ENCODE data around the gene AGPAT4. TPM values are rescaled to one million over a fixed set of nuclear protein-coding genes. Genes with fewer than 3 reads are reported as not detected.

Gene AGPAT4
- total RNA-seq, 1 experiment from 2014 or later, result 22.0 TPM

GRCh38 chr6:161244725-161245124, 29.1 kb downstream of the AGPAT4 start:
- H2BK12ac ChIP-seq (ENCODE audit: insufficient read length, low read depth, low read length), result no peak overlapping the region
- H4K8ac ChIP-seq (replicated peaks; ENCODE audit: insufficient read length, low read depth, low read length), result no peak overlapping the region
- no peak for DNase-seq
- no peak overlapping the region for H2BK5ac ChIP-seq (ENCODE audit: insufficient read length, low read length)
- no peaks in the 10 kb centered on the region for H3K23me2 ChIP-seq (ENCODE audit: insufficient read length, low read depth, low read length, poor library complexity, severe bottlenecking)
- no peak overlapping the region for H2BK20ac ChIP-seq (ENCODE audit: low read depth, low read length, poor library complexity, severe bottlenecking)
- no peak overlapping the region for H3K4me3 Mint-ChIP-seq
- H3K27me3 Mint-ChIP-seq (ENCODE audit: low read depth), result no peaks in the 10 kb centered on the region
- peaks cover 7 to 8% of the 10 kb centered on the region in 2 experiments; a peak in 4 of 5 replicates for H3K9me3 Mint-ChIP-seq
- no peak overlapping the region for H3K9ac ChIP-seq (ENCODE audit: extremely low read depth, insufficient read length, low read length)
- H3K27me3 ChIP-seq (ENCODE audit: insufficient read depth, low read length), result no peaks in the 10 kb centered on the region
- H2AK5ac ChIP-seq (ENCODE audit: insufficient read length, low read length), result no peak overlapping the region
- no peaks in the 10 kb centered on the region for H4K20me1 ChIP-seq (ENCODE audit: control insufficient read depth, insufficient read depth, insufficient read length)
- H3K36me3 Mint-ChIP-seq (ENCODE audit: insufficient read depth in 1 of 3, low read depth in 3 of 3), result peaks cover 8 to 9% (median 8%) of the 10 kb centered on the region in 3 experiments; a peak in 6 of 7 replicates
- H3K27ac ChIP-seq (ENCODE audit: insufficient read length, low read depth, low read length), result no peak overlapping the region
- no peak overlapping the region for H2BK120ac ChIP-seq (ENCODE audit: low read depth, low read length, poor library complexity, severe bottlenecking)
- no peak overlapping the region for H2BK15ac ChIP-seq (ENCODE audit: low read depth, low read length)
- no CpG with 5 or more reads among the region's 7 CpGs for WGBS (ENCODE audit: extremely low coverage, insufficient read length, low lambda C conversion rate)
- H2AFZ ChIP-seq (ENCODE audit: low read length), result no peak overlapping the region
- H3K79me1 ChIP-seq (ENCODE audit: insufficient read depth, low read depth, low read length, poor library complexity, severe bottlenecking), result no peaks in the 10 kb centered on the region
- no peak overlapping the region; a peak in 1 of 7 replicates for H3K27ac Mint-ChIP-seq
- TF ChIP-seq, protein P1, sequence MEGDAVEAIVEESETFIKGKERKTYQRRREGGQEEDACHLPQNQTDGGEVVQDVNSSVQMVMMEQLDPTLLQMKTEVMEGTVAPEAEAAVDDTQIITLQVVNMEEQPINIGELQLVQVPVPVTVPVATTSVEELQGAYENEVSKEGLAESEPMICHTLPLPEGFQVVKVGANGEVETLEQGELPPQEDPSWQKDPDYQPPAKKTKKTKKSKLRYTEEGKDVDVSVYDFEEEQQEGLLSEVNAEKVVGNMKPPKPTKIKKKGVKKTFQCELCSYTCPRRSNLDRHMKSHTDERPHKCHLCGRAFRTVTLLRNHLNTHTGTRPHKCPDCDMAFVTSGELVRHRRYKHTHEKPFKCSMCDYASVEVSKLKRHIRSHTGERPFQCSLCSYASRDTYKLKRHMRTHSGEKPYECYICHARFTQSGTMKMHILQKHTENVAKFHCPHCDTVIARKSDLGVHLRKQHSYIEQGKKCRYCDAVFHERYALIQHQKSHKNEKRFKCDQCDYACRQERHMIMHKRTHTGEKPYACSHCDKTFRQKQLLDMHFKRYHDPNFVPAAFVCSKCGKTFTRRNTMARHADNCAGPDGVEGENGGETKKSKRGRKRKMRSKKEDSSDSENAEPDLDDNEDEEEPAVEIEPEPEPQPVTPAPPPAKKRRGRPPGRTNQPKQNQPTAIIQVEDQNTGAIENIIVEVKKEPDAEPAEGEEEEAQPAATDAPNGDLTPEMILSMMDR (conservative IDR thresholded peaks at IDR 0.05), result no peak
- H3T11ph ChIP-seq (ENCODE audit: low read length), result no peak overlapping the region
- no peak overlapping the region for H3K23ac ChIP-seq (ENCODE audit: insufficient read length, low read depth, low read length)
- H3K14ac ChIP-seq (ENCODE audit: insufficient read depth, low read length), result peak overlapping the region; percentile 22; the same call in 1 of the 2 replicates
- no peak overlapping the region for H3K18ac ChIP-seq (ENCODE audit: insufficient read length, low read depth, low read length)
- no peaks in the 10 kb centered on the region for H3K9me3 ChIP-seq (ENCODE audit: control insufficient read depth, low read depth, low read length)
- H4K91ac ChIP-seq (ENCODE audit: insufficient read length, low read depth, low read length), result no peak overlapping the region
- H4K5ac ChIP-seq (ENCODE audit: insufficient read length, low read depth, low read length), result no peak overlapping the region
- H3K4me2 ChIP-seq (ENCODE audit: insufficient read depth, insufficient read length, low read length), result no peak overlapping the region
- H3K4me1 Mint-ChIP-seq, result peaks cover 25 to 41% of the 10 kb centered on the region in 2 experiments
- H3K56ac ChIP-seq (ENCODE audit: insufficient read length, low read depth, low read length), result no peak overlapping the region
- H3K4ac ChIP-seq (ENCODE audit: low read depth, low read length), result no peak overlapping the region
- no peaks in the 10 kb centered on the region for H3K4me1 ChIP-seq (ENCODE audit: insufficient read depth, low read length)
- peaks cover 3% of the 10 kb centered on the region; the same call in 1 of the 2 replicates for H3K79me2 ChIP-seq (ENCODE audit: insufficient read depth, low read length)
